Fibroblast of peridontal ligament (primary cell): ENCODE measurements around the gene PRICKLE3.
"Not testable (repeated sequence)": the region's sequence is repeated elsewhere in the genome, so short reads cannot be mapped to it uniquely, and the experiment has no call there.

Experiments used
- DNase-seq: peaks from one replicate; pipeline ENCODE4 v3.0.0-alpha.2; 2010; ENCODE audit errors: extremely low read depth

Gene PRICKLE3

DNA sequence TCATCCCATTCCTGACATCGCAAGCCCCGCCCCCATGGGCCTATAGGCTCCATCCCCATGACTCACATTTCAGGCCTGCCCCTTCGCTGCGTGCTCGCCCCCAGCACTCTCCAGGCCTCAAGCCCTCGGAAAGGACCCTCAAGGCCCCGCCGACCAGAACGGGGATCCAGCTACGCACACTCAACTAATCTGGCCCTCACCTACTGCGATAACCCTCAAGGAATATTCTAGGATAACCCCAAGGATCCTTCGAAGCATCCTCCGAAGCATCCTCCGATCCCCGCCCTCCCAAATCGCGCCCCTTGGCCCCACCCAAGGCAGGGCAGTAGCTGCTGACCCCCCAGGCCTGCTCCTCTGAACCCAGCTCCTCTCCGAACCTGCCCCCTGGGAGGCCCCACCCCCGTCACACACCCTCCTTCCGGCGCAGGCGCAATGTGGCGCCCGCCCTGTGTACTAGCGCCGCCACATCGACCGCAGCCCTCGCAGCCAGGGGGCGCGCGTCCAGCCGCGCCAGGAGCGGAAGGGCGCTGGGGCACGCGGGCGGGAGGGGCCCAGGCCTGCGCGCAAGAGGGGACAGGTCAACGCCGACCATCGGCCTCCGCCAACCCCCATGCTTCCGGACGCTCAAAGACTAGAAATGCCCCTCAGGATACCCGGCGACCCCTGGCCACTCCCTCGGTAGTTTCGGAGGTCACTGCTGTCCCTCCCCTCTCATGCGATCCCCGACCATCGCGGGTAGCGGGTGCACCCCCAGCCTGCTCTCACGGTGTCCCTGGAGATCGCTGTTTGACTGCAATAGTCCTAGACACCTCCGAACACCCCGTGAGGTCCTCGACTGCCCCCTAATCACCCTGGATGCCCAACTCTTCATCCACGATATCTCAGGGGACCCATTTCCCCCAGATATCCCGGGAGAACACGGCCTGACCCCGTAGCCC is 30.0 kb downstream of the PRICKLE3 start:
- DNase-seq: peak; percentile 84

DNA sequence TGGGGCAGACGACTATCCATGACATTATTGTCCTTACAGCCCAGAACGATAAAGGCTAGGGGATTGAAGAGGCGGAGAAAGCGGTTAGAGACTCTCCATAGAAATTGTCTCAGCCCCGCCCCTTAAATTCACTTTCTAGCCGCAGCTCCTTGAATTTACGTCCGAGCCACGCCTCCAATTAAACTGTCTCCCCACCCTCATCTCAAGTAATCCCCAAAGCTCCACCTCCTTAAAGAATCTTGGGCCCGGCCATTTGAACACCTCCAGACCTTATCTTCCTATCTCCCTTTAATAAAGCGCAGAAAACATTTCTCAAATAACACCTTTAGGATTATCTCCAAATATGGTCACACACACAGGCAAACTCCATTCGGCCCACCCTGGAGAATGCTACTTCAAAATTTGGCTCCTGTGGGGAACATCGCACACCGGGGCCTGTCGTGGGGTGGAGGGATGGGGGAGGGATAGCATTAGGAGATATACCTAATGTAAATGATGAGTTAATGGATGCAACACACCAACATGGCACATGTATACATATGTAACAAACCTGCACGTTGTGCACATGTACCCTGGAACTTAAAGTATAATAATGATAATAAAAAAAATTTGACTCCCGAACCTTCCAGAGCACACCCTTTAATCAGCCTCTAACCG is 30.8 kb downstream of the PRICKLE3 start:
- peak; percentile 65 for DNase-seq

DNA sequence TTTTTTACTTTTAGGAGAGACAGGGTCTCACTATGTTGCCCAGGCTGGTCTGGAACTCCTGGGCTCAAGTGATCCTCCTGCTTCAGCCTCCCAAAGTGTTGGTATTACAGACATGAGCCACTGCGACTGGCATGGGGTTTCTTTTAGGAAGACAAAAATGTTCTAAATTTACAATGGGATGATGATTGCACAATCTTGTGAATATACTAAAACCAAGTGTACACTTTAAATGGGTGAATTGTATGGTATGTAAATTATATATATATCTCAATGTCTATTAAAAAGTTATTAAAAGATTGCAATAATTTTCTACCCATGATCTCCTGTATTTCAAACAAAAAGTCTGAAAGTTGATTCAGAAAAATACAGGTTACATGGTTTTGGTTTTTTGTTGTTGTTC is 32.7 kb downstream of the PRICKLE3 start:
- no peak for DNase-seq

DNA sequence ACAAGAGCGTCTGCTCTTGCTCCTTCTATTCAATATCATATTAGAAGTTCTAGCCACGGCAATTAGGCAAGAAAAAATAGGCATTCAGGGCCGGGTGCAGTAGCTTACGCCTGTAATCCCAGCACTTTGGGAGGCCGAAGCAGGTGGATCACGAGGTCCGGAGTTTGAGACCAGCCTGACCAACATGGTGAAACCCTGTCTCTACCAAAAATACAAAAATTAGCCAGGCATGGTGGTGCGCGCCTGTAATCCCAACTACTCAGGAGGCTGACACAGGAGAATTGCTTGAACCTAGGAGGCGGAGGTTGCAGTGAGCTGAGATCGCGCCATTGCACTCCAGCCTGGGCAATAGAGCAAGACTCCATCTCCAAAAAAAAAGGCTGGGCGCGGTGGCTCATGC is 36.9 kb downstream of the PRICKLE3 start:
- not testable (repeated sequence) for DNase-seq

DNA sequence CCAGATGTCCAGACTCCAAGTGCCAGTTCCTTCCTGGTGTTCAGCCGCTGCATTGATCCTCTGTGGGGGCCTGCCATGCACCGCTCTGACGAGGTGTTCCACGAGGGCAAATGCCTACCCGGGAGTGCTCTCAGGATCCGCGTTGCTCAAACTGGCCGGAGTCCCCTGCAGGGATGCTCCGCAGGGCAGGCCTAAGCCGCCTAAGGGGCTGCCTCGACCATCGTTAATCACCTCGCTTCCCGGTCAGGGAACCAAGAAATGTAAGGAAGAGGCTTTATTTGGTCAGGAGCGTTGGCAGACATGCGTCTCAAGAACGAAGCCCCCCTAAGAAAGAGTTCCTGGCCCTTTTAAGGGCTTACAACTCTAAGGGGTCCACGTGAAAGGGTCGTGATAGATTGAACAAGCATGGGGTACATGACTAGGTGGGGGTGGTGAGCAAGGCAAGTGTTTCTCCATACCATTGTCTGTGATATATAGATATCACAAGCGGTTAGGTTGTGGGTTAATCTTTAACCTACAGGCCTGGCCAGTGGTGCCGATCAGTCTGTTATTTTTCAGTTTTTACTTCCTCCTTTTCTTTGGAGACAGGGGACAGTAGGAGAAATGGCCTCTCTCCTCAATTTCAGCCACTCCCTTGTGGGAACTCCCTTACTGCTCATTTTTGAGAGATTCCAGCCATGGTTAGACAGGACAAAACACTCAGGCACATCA is 37.6 kb downstream of the PRICKLE3 start:
- not testable (repeated sequence) for DNase-seq

DNA sequence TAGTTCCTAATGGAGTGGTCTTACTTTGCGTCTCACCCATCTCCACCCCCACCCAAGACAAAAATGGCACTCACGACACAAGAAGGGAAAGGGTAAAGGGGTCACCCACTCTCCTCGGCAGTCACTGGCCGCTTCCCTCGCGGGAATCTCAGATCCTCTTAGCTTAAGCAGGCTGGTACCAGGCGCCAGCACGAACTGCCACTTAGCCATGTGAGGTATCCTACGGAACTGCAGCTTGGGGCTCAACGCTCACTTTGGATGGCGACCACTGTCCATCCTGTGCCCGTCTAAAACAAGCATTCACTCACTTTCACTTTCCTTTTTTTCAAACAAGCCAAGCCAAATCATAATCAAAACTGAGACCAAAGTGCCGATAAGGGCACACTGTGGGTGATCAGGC is 38.2 kb downstream of the PRICKLE3 start:
- DNase-seq: no peak

DNA sequence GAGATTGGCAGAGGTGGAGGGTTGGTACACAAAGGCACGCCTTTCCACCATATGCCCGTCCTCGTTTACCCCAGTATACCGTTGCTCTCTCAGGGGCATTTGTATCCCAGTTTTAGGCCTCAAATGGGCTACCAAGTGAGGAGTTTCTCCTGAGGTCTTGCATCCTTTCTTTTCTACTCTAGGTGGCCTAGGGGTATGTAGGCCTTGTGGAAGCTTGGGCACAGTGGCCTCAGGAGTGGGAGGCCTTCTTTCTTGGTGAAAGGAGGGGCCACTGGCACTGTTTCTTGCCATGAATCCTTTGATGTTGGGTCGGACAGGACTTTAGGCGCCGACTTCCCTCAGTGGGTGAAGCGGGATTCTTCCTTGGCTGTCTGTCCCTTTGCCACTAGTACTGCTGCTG is 38.9 kb downstream of the PRICKLE3 start:
- DNase-seq: no peak

DNA sequence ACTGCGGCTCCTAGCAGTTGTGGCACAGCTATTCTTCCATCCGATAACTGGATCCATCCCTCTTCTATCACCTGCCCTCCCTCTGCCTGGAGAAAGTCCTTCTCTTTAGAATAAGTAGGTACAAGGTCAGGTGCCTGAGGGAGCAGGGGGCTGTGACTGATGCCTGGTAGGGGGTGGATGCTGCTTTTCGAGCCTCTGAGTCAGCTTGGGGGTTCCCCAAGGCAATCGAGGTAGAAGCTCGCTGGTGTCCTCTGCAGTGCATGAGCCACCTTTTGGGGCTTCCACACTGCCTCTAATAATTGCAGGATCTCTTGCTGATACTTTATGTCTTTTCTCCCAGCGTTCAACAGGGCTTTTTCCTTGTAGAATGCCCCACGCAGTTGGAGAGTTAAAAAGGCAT is 43.0 kb downstream of the PRICKLE3 start:
- not testable (repeated sequence) for DNase-seq

DNA sequence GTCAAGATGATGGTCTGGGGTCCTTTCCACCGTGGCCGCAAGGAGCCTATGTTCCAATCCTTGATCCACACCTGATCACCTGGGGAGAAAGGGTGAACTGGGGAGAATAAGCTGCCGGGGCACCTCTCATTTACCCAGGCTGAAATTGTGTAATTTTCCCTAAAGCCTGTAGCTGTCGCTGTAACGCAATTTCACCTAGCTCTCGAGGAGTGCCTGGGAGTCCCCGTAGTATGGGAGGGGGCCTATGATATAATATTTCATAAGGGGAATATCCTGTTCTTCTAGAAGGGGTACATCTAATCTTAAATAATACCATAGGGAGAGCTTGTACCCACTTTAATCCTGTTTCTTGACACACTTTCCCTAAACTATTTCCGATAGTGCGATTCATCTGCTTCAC is 43.9 kb downstream of the PRICKLE3 start:
- DNase-seq: not testable (repeated sequence)

DNA sequence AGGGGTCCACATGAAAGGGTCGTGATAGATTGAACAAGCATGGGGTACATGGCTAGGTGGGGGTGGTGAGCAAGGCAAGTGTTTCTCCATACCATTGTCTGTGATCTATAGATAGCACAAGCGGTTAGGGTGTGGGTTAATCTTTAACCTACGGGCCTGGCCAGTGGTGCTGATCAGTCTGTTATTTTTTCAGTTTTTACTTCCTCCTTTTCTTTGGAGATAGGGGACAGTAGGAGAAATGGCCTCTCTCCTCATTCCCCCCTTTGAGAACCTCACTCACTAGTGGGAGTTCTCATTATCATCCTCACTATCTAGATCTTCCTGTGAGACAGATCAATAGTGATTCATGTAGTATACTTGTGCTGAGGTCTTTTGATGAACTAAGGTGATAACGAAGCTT is 46.5 kb downstream of the PRICKLE3 start:
- DNase-seq: no peak

DNA sequence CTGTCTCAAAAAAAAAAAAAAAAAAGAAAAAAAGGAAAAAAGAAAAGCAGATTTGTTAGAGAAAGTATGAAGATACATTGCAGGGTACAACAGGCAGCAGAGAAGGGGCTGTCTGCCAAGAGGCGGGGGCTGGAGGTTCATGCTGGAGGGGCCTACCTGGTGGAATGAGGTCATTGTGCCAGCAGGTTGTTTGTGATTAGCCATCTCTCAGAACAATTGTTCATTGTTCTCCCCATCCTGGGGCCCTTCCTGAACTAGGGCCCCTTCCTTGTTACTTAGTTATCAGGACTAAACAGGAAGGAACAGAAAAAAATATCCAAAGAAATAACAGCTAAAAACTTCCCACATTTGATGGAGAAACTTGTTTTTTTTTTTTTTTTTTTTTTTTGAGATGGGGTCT is 48.7 kb downstream of the PRICKLE3 start:
- no peak for DNase-seq

DNA sequence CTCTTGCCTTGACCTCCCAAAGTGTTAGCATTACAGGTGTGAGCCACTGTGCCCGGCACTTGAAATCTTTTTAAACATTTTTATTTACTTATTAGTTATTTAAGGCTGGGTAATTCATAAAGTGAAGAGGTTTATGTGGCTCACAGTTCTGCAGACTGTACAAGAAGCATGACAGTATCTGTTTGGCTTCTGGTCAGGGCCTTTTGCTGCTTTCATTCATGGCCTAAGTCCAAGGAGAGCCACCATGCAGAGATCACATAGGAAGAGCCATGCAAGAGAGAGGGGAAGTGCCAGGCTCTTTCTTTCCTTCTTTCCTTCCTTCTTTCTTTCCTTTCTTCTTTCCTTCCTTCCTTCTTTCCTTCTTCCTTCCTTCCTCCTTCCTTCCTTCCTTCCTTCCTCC is 52.4 kb downstream of the PRICKLE3 start:
- no peak for DNase-seq

DNA sequence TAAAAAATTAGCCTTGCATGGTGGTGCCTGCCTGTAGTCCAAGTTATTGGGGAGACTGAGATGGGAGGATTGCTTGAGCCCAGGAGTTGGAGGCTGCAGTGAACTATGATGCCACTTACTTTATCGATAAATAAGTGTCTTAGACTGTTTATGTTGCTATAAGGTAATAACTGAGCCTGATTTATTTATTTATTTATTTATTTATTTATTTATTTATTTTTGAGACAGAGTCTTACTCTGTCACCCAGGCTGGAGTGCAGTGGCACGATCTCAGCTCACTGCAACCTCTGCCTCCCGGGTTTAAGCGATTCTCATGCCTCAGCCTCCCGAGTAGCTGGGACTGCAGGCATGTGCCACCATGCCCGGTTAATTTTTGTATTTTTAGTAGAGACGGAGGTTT is 53.9 kb downstream of the PRICKLE3 start:
- DNase-seq: not testable (repeated sequence)

DNA sequence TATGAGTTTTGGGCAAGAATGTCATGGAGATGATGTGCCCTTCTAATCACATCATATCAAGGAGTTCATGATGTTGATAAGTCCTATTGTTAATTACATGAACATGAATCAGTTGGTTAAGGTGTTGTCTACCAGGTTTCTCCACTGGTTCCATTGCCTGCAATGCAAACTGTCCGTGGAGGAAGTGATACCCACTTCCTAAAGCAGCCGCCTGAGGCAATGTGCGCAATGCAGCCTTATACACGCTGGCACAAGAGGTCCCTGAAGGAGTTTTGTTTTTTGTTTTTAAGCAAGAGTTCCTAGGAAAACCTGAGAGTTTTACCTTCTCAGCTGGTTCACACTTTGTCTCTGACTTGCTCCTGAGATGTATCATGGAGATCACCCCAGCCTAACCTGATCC is 56.7 kb downstream of the PRICKLE3 start:
- DNase-seq: no peak

DNA sequence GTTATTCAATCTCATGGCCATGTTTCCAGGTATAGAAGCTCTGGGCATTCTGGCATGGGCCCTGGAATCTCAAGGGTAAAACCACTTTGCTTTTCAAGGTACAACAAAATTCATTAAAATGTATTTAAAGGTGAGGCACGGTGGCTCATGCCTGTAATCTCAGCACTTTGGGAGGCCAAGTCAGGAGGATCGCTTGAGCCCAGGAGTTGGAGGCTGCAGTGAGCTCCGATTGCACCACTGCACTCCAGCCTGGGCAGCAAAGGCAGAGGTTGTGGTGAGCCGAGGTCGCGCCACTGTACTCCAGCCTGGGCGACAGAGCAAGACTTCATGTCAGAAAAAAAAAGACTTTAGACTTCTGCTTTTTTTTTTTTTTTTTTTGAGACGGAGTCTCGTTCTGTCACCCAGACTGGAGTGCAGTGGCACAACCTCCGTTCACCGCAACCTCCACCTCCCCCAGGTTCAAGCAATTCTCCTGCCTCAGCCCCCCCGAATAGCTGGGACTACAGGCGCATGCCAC is 58.4 kb downstream of the PRICKLE3 start:
- not testable (repeated sequence) for DNase-seq
